Stimulated activated effector memory CD8-positive, alpha-beta T cell treated with anti-CD3 and anti-CD28 coated beads, Interleukin-12 subunit alpha, Interleukin-12 subunit beta, amount 100 ng/mL, for 72 hours (primary cell): Measurements from ENCODE around the gene GRIN3B.
A peak's percentile ranks its signal among the peaks of the same experiment; 100 is the strongest.

Experiments used
- ATAC-seq: fragments of 150-1000 bp; cut with Tn5 transposase; 2 replicates; pipeline ENCODE4 v1.10.0; 2021
- DNase-seq, 2 donors: peaks; one replicate each; pipeline ENCODE4 v3.0.0; 2021 to 2022; ENCODE audit warnings: low spot score in 2 of 2
- H3K27ac Mint-ChIP-seq: one replicate; pipeline ENCODE4 v1.8.0; 2022; ENCODE audit warnings: mild to moderate bottlenecking, mixed read lengths
- H3K36me3 Mint-ChIP-seq: one replicate; pipeline ENCODE4 v1.8.0; 2022; ENCODE audit warnings: mild to moderate bottlenecking, mixed read lengths
- H3K4me1 Mint-ChIP-seq: one replicate; pipeline ENCODE4 v1.8.0; 2022; ENCODE audit warnings: mixed read lengths
- H3K4me3 Mint-ChIP-seq: one replicate; pipeline ENCODE4 v1.8.0; 2022; ENCODE audit warnings: mild to moderate bottlenecking, mixed read lengths
- H3K9me3 Mint-ChIP-seq: one replicate; pipeline ENCODE4 v1.8.0; 2022; ENCODE audit warnings: mixed read lengths

GRIN3B gene

GRCh38 chr19:993831-994393, 6.3 kb upstream of the GRIN3B start:
- peaks cover 16% of the 10 kb centered on the region for H3K4me1 Mint-ChIP-seq
- no peak for ATAC-seq
- no peak overlapping the region for H3K27ac Mint-ChIP-seq
- H3K9me3 Mint-ChIP-seq = no peaks in the 10 kb centered on the region
- DNase-seq = no peak
- no peak overlapping the region for H3K4me3 Mint-ChIP-seq
- peaks cover 39% of the 10 kb centered on the region for H3K36me3 Mint-ChIP-seq

GRCh38 chr19:994516-994915, 5.7 kb upstream of the GRIN3B start:
- H3K4me3 Mint-ChIP-seq = no peak overlapping the region
- no peak overlapping the region for H3K27ac Mint-ChIP-seq
- H3K36me3 Mint-ChIP-seq = peaks cover 34% of the 10 kb centered on the region
- no peak for DNase-seq
- no peaks in the 10 kb centered on the region for H3K9me3 Mint-ChIP-seq
- no peak for ATAC-seq
- peaks cover 15% of the 10 kb centered on the region for H3K4me1 Mint-ChIP-seq

- Mint-ChIP-seq H3K9me3 (no peaks in the 10 kb centered on the region), H3K4me3 (no peak overlapping the region), H3K27ac (no peak overlapping the region), H3K4me1 (peaks cover 15% of the 10 kb centered on the region), H3K36me3 (peaks cover 31% of the 10 kb centered on the region)
- no peak for DNase-seq
- ATAC-seq = no peak
Observed at GRCh38 chr19:995051-995827, 5.0 kb upstream of the GRIN3B start.

GRCh38 chr19:996051-996838, 4.0 kb upstream of the GRIN3B start:
- H3K36me3 Mint-ChIP-seq = peaks cover 23% of the 10 kb centered on the region
- peak; percentile 71 for ATAC-seq
- peaks cover 15% of the 10 kb centered on the region for H3K4me1 Mint-ChIP-seq
- H3K9me3 Mint-ChIP-seq = no peaks in the 10 kb centered on the region
- H3K27ac Mint-ChIP-seq = peak overlapping the region; percentile 85
- peak; percentile 53 to 70 for DNase-seq
- H3K4me3 Mint-ChIP-seq = peak overlapping the region; percentile 68

GRCh38 chr19:998064-998463, 2.2 kb upstream of the GRIN3B start:
- no peak overlapping the region for H3K27ac Mint-ChIP-seq
- no peak overlapping the region for H3K4me3 Mint-ChIP-seq
- DNase-seq = no peak
- peaks cover 19% of the 10 kb centered on the region for H3K36me3 Mint-ChIP-seq
- no peaks in the 10 kb centered on the region for H3K9me3 Mint-ChIP-seq
- peaks cover 15% of the 10 kb centered on the region for H3K4me1 Mint-ChIP-seq
- no peak for ATAC-seq

GRCh38 chr19:999379-999719, 870 bp upstream of the GRIN3B start:
- Mint-ChIP-seq H3K9me3 (no peaks in the 10 kb centered on the region), H3K36me3 (peaks cover 17% of the 10 kb centered on the region), H3K4me1 (peaks cover 21% of the 10 kb centered on the region), H3K4me3 (peak overlapping the region; percentile 34), H3K27ac (no peak overlapping the region)
- ATAC-seq = no peak
- no peak for DNase-seq

GRCh38 chr19:1000591-1001537, 645 bp downstream of the GRIN3B start:
- peak overlapping the region; percentile 42 for H3K4me3 Mint-ChIP-seq
- no peak for DNase-seq
- H3K4me1 Mint-ChIP-seq = peaks cover 21% of the 10 kb centered on the region
- peaks cover 22% of the 10 kb centered on the region for H3K36me3 Mint-ChIP-seq
- no peak for ATAC-seq
- no peaks in the 10 kb centered on the region for H3K9me3 Mint-ChIP-seq
- no peak overlapping the region for H3K27ac Mint-ChIP-seq

- peak; percentile 84 to 91 for DNase-seq
Observed at GRCh38 chr19:1001538-1002166, 1.4 kb downstream of the GRIN3B start.

GRCh38 chr19:1002600-1002999, 2.4 kb downstream of the GRIN3B start:
- H3K9me3 Mint-ChIP-seq = no peaks in the 10 kb centered on the region
- ATAC-seq = no peak
- DNase-seq = no peak
- H3K4me1 Mint-ChIP-seq = peaks cover 19% of the 10 kb centered on the region
- no peak overlapping the region for H3K27ac Mint-ChIP-seq
- no peak overlapping the region for H3K4me3 Mint-ChIP-seq
- H3K36me3 Mint-ChIP-seq = peaks cover 25% of the 10 kb centered on the region

More at GRCh38 chr19:1001538-1002166, 1.4 kb downstream of the GRIN3B start:
- Mint-ChIP-seq H3K36me3 (peaks cover 17% of the 10 kb centered on the region), H3K9me3 (no peaks in the 10 kb centered on the region), H3K4me3 (peak overlapping the region; percentile 42), H3K4me1 (peaks cover 15% of the 10 kb centered on the region), H3K27ac (no peak overlapping the region)
- peak; percentile 74 for ATAC-seq

- ATAC-seq (no peak), DNase-seq (no peak)
- Mint-ChIP-seq H3K27ac (no peak overlapping the region), H3K9me3 (no peaks in the 10 kb centered on the region), H3K36me3 (peaks cover 30% of the 10 kb centered on the region), H3K4me3 (no peak overlapping the region), H3K4me1 (peaks cover 19% of the 10 kb centered on the region)
Observed at GRCh38 chr19:1003283-1003682, 3.1 kb downstream of the GRIN3B start.

- Mint-ChIP-seq H3K4me1 (peaks cover 13% of the 10 kb centered on the region), H3K36me3 (peaks cover 32% of the 10 kb centered on the region), H3K4me3 (no peak overlapping the region), H3K9me3 (no peaks in the 10 kb centered on the region), H3K27ac (no peak overlapping the region)
- no peak for DNase-seq
- no peak for ATAC-seq
Observed at GRCh38 chr19:1004204-1004802, 4.1 kb downstream of the GRIN3B start.

GRCh38 chr19:1004803-1005664, 4.8 kb downstream of the GRIN3B start:
- no peak for DNase-seq
- Mint-ChIP-seq H3K27ac (no peak overlapping the region), H3K9me3 (no peaks in the 10 kb centered on the region)

GRCh38 chr19:1006711-1007398, 6.6 kb downstream of the GRIN3B start:
- Mint-ChIP-seq H3K4me3 (no peak overlapping the region), H3K36me3 (peaks cover 32% of the 10 kb centered on the region), H3K9me3 (no peaks in the 10 kb centered on the region), H3K4me1 (peaks cover 12% of the 10 kb centered on the region), H3K27ac (peak overlapping the region; percentile 52)
- DNase-seq (no peak), ATAC-seq (no peak)

More at GRCh38 chr19:1004803-1005664, 4.8 kb downstream of the GRIN3B start:
- ATAC-seq = no peak
- H3K4me1 Mint-ChIP-seq = peaks cover 12% of the 10 kb centered on the region
- H3K36me3 Mint-ChIP-seq = peaks cover 32% of the 10 kb centered on the region
- H3K4me3 Mint-ChIP-seq = no peak overlapping the region
